Measurements from ENCODE around the gene RAVER1. TPM values are rescaled to one million over a fixed set of nuclear protein-coding genes. Genes with fewer than 3 reads are reported as not detected.
A peak's percentile ranks its signal among the peaks of the same experiment; 100 is the strongest.

The RAVER1 gene
- total RNA-seq, 8 experiments from 2014 or later: 4.3 to 31.8 (median 8.1) TPM

GRCh38 chr19:10279737-10280442 is 53.4 kb downstream of the RAVER1 start:
- no peaks in the 10 kb centered on the region for H3K4me1 ChIP-seq (replicated peaks in 1 of 2)
- no peak overlapping the region for H3K4me3 ChIP-seq
- 30 to 84% (median 80%) methylated on average over 1 to 4 of the region's 5 CpGs; no CpG with 5 or more reads in 5 of the 10 experiments for WGBS, 10 experiments
- in situ Hi-C loops (cut with MboI; ENCODE audit: low pct_unique_long_range_greater_than_20kb in 2 of 9, low sequenced_read_pairs in 9 of 9, unreplicated experiment in 9 of 9): loop anchor here in 2 of 9 experiments (10.0 kb wide), 1 partner anchor 105 kb away; the partner anchor contains the start of gene TYK2 (in 2 of the 2)
- no peak for ATAC-seq (replicated peaks in 6 of 8)
- no peak overlapping the region for H3K27ac ChIP-seq

GRCh38 chr19:10278935-10279334 is 54.4 kb downstream of the RAVER1 start:
- Histone ChIP-seq H3K27ac (no peak overlapping the region), H3K4me1 (replicated peaks in 1 of 2) (no peaks in the 10 kb centered on the region), H3K4me3 (no peak overlapping the region)
- in situ Hi-C loops (cut with MboI; ENCODE audit: low pct_unique_long_range_greater_than_20kb in 2 of 9, low sequenced_read_pairs in 9 of 9, unreplicated experiment in 9 of 9): loop anchor here in 2 of 9 experiments (10.0 kb wide), 1 partner anchor 106 kb away; the partner anchor contains the start of gene TYK2 (in 2 of the 2)
- WGBS, 10 experiments: 83 to 100% (median 100%) methylated on average over 1 of the region's 1 CpG; no CpG with 5 or more reads in 7 of the 10 experiments
- ATAC-seq (replicated peaks in 6 of 8): no peak

GRCh38 chr19:10277795-10278589 is 55.3 kb downstream of the RAVER1 start:
- Histone ChIP-seq H3K4me1 (replicated peaks in 1 of 2) (no peaks in the 10 kb centered on the region), H3K27ac (no peak overlapping the region), H3K4me3 (no peak overlapping the region)
- in situ Hi-C loops (cut with MboI; ENCODE audit: low pct_unique_long_range_greater_than_20kb in 2 of 9, low sequenced_read_pairs in 9 of 9, unreplicated experiment in 9 of 9): loop anchor here in 2 of 9 experiments (10.0 kb wide), 1 partner anchor 107 kb away; the partner anchor contains the start of gene TYK2 (in 2 of the 2)
- 50 to 94% (median 81%) methylated on average over 1 to 9 of the region's 9 CpGs for WGBS, 10 experiments
- ATAC-seq (replicated peaks in 6 of 8): no peak

- 55 to 100% (median 86%) methylated on average over 1 to 9 of the region's 10 CpGs; no CpG with 5 or more reads in 3 of the 10 experiments for WGBS, 10 experiments
- Histone ChIP-seq H3K27ac (no peak overlapping the region), H3K4me3 (no peak overlapping the region), H3K4me1 (replicated peaks in 1 of 2) (peaks cover 0 to 2% of the 10 kb centered on the region in 2 donors)
- in situ Hi-C loops (cut with MboI; ENCODE audit: low pct_unique_long_range_greater_than_20kb in 2 of 9, low sequenced_read_pairs in 9 of 9, unreplicated experiment in 9 of 9): loop anchor here in 5 of 9 experiments (5.0 to 25.0 kb wide), 4 partner anchors 110 to 337 kb away; partner anchors contain the start of genes TYK2 (in 3 of the 5) and OLFM2 (in 1 of the 5)
- ATAC-seq (replicated peaks in 6 of 8): no peak
Observed at GRCh38 chr19:10274589-10274988, 58.7 kb downstream of the RAVER1 start.

- no peak overlapping the region for H3K27ac ChIP-seq
- in situ Hi-C loops (cut with MboI; ENCODE audit: low pct_unique_long_range_greater_than_20kb in 2 of 9, low sequenced_read_pairs in 9 of 9, unreplicated experiment in 9 of 9): loop anchor here in 5 of 9 experiments (5.0 to 25.0 kb wide), 4 partner anchors 113 to 334 kb away; partner anchors contain the start of genes TYK2 (in 3 of the 5) and OLFM2 (in 1 of the 5)
- peak overlapping the region in 1 of 5 donors; percentile 32 for H3K4me3 ChIP-seq
- peak in 2 of 8 experiments; percentile 1 to 4 for ATAC-seq (replicated peaks in 6 of 8)
- WGBS, 10 experiments: 19 to 74% (median 47%) methylated on average over 2 to 3 of the region's 12 CpGs; no CpG with 5 or more reads in 7 of the 10 experiments
- peaks cover 0 to 3% of the 10 kb centered on the region in 2 donors for H3K4me1 ChIP-seq (replicated peaks in 1 of 2)
Observed at GRCh38 chr19:10271543-10272086, 61.7 kb downstream of the RAVER1 start.

- ATAC-seq (replicated peaks in 6 of 8): peak; percentile 39 to 77 (median 64)
- H3K27ac ChIP-seq: peak within 1 kb of the TSS in 1 of 2 donors; percentile 5
- H3K4me3 ChIP-seq: peak within 1 kb of the TSS in 3 of 5 donors; percentile 14 to 32 (median 20)
- in situ Hi-C loops (cut with MboI; ENCODE audit: low pct_unique_long_range_greater_than_20kb in 2 of 9, low sequenced_read_pairs in 9 of 9, unreplicated experiment in 9 of 9): loop anchor here in 5 of 9 experiments (5.0 to 25.0 kb wide), 4 partner anchors 114 to 334 kb away; partner anchors contain the start of genes TYK2 (in 3 of the 5) and OLFM2 (in 1 of the 5)
- peaks cover 0 to 3% of the 10 kb centered on the region in 2 donors for H3K4me1 ChIP-seq (replicated peaks in 1 of 2)
- WGBS, 10 experiments: 0 to 8% (median 0%) methylated on average over 3 to 9 of the region's 51 CpGs; no CpG with 5 or more reads in 5 of the 10 experiments
Observed at GRCh38 chr19:10270616-10271394, 62.5 kb downstream of the RAVER1 start, which contains the start of gene ICAM1. Gene ICAM1 (plus strand): TSS chr19:10271120. CDS start chr19:10271160, 40 bp downstream.

- WGBS, 10 experiments: 3 to 19% (median 15%) methylated on average over 1 to 17 of the region's 37 CpGs; no CpG with 5 or more reads in 6 of the 10 experiments
- no peak overlapping the region for H3K27ac ChIP-seq
- in situ Hi-C loops (cut with MboI; ENCODE audit: low pct_unique_long_range_greater_than_20kb in 2 of 9, low sequenced_read_pairs in 9 of 9, unreplicated experiment in 9 of 9): loop anchor here in 5 of 9 experiments (5.0 to 25.0 kb wide), 4 partner anchors 115 to 333 kb away; partner anchors contain the start of genes TYK2 (in 3 of the 5) and OLFM2 (in 1 of the 5)
Observed at GRCh38 chr19:10270180-10270615, 63.1 kb downstream of the RAVER1 start.

GRCh38 chr19:10269333-10270179 is 63.8 kb downstream of the RAVER1 start:
- WGBS, 10 experiments: 0 to 67% (median 5%) methylated on average over 1 to 16 of the region's 59 CpGs; no CpG with 5 or more reads in 2 of the 10 experiments
- in situ Hi-C loops (cut with MboI; ENCODE audit: low pct_unique_long_range_greater_than_20kb in 2 of 9, low sequenced_read_pairs in 9 of 9, unreplicated experiment in 9 of 9): loop anchor here (5.0 to 25.0 kb wide), 5 partner anchors 113 to 332 kb away; partner anchors contain the start of genes TYK2 (in 8 of the 9) and OLFM2 (in 1 of the 9)
- peak; percentile 17 to 88 (median 76) for ATAC-seq (replicated peaks in 6 of 8)
- peaks cover 0 to 3% of the 10 kb centered on the region in 2 donors for H3K4me1 ChIP-seq (replicated peaks in 1 of 2)
- no peak overlapping the region for H3K27ac ChIP-seq
- peak overlapping the region in 3 of 5 donors; percentile 8 to 32 (median 16) for H3K4me3 ChIP-seq

More at GRCh38 chr19:10270180-10270615, 63.1 kb downstream of the RAVER1 start:
- peak in 4 of 8 experiments; percentile 4 to 16 (median 7) for ATAC-seq (replicated peaks in 6 of 8)
- peaks cover 0 to 3% of the 10 kb centered on the region in 2 donors for H3K4me1 ChIP-seq (replicated peaks in 1 of 2)
- peak overlapping the region in 1 of 5 donors; percentile 32 for H3K4me3 ChIP-seq

GRCh38 chr19:10268071-10268470 is 65.3 kb downstream of the RAVER1 start:
- Histone ChIP-seq H3K4me3 (no peak overlapping the region), H3K27ac (no peak overlapping the region), H3K4me1 (replicated peaks in 1 of 2) (peaks cover 0 to 3% of the 10 kb centered on the region in 2 donors)
- 0 to 80% (median 38%) methylated on average over 1 to 5 of the region's 6 CpGs; no CpG with 5 or more reads in 4 of the 10 experiments for WGBS, 10 experiments
- ATAC-seq (replicated peaks in 6 of 8): no peak
- in situ Hi-C loops (cut with MboI; ENCODE audit: low pct_unique_long_range_greater_than_20kb in 2 of 9, low sequenced_read_pairs in 9 of 9, unreplicated experiment in 9 of 9): loop anchor here in 6 of 9 experiments (5.0 to 25.0 kb wide), 4 partner anchors 114 to 331 kb away; partner anchors contain the start of genes TYK2 (in 6 of the 6) and OLFM2 (in 1 of the 6)

DNA sequence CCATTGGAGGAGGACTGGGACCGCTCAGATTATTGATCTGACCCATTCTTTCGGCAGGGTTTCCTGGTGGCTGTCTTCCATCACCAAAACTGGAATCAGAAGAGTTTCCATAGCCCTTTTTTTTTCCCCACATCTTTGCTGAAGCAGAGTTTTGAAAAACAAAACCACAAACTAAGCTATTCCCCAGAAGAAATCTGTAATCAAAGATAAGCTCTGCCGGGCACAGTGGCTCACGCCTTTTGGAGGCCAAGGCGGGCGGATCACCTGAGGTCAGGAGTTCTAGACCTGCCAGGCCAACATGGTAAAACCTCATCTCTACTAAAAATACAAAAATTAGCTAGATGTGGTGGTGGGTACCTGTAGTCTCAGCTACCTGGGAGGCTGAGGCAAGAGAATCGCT is 66.6 kb downstream of the RAVER1 start:
- in situ Hi-C loops (cut with MboI; ENCODE audit: low pct_unique_long_range_greater_than_20kb in 2 of 9, low sequenced_read_pairs in 9 of 9, unreplicated experiment in 9 of 9): loop anchor here in 6 of 9 experiments (5.0 to 25.0 kb wide), 4 partner anchors 116 to 329 kb away; partner anchors contain the start of genes TYK2 (in 6 of the 6) and OLFM2 (in 1 of the 6)
- 58 to 100% (median 86%) methylated on average over 1 to 7 of the region's 7 CpGs; no CpG with 5 or more reads in 2 of the 10 experiments for WGBS, 10 experiments

More for the DNA sequence above, 66.6 kb downstream of the RAVER1 start:
- Histone ChIP-seq H3K4me1 (replicated peaks in 1 of 2) (peaks cover 0 to 3% of the 10 kb centered on the region in 2 donors), H3K4me3 (no peak overlapping the region), H3K27ac (no peak overlapping the region)
- ATAC-seq (replicated peaks in 6 of 8): no peak
